Activated CD8-positive, alpha-beta memory T cell treated with anti-CD3 and anti-CD28 coated beads, Interleukin-2, amount 50 U/mL, for 24 hours (primary cell): ENCODE results near the gene ARPC5L.
"Not testable (repeated sequence)": the region's sequence is repeated elsewhere in the genome, so short reads cannot be mapped to it uniquely, and the experiment has no call there.

Experiments used
- DNase-seq: peaks from one replicate; pipeline ENCODE4 v3.0.0-alpha.2; 2020; ENCODE audit errors: extremely low read depth

ARPC5L gene

DNA sequence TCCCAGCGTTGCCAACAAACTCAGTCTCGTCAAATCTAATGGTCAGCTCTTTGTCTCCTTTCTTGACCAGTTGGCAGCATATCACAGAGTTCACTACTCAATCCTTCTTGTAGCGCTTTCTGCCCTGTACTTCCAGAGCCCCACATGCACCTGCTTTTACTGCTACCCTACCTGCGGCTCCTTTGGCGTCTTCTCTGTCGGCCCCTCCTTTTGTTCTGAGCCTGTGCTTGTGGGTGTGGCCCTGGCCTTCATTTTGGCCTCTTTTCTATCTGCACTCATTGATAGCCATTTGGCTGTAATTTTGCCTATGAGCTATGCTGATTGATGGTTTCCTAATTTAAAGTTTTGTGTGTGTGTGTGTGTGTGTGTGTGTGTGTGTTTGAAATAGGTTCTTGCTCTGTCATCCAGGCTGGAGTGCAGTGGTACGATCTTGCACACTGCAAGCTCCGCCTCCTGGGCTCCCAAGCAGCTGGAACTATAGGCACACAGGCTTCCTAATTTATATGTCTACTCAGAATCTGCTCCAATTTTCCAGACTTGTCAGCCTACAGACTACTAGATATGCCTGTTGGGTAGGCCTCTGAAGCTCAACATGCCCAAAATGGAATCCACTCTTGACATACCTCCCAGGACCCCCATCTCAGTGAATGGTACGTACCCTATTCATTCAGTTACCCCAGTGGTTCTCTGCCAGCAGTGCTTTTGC, 32.3 kb downstream of the ARPC5L start:
- no peak for DNase-seq

DNA sequence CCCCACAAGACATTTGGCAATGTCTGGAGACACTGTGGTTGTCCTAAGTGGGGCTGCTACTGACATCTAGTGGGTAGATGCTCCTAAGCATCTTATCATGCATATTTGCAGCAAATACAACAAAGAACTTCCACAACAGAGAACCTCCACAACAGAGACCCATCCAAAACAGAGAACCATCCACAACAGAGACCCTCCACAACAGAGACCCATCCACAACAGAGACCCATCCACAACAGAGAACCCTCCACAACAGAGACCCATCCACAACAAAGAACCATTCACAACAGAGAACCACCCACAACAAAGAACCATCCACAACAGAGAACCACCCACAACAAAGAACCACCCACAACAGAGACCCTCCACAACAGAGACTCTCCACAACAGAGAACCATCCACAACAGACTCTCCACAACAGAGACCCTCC, 32.8 kb downstream of the ARPC5L start:
- no peak for DNase-seq

DNA sequence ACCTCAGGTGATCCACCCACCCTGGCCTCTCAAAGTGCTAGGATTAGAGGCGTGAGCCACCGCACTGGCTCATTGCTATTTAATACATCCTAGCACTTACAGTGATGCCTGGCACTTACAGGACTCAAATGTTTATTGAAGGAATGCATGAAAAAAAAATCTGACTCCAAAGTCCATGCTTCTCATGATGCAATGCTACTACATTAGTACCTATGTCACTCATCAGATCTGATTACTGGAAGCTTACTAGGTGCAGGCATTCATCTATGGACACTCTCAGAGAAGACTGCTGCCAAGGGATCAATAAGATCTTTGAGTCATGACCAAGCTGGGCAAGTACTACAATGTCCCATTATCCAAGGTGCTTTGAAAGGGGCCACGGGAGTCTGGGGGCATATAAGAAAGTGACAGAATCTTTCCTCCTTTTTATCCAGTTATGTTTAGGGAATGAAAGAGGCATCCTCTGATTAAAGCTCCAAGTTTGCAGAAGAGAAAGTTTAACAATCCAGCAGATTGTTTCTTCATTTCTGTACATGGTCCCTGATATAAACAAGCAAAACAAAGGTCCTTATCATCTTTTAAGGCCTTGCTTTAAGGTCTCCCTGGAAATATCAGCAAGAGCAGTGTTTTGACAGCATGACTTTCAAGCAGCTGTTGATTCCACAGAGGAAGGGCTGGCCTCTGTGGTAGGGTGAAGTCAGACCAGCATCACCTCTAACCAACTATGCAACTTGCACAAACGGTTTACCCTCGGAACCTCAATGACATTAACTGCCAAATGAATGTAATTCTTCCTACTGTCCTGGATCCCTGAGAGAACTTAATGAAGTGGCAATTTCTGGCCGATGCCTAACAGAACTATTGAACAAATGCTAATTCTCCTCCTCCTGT, 35.9 kb downstream of the ARPC5L start:
- no peak for DNase-seq

DNA sequence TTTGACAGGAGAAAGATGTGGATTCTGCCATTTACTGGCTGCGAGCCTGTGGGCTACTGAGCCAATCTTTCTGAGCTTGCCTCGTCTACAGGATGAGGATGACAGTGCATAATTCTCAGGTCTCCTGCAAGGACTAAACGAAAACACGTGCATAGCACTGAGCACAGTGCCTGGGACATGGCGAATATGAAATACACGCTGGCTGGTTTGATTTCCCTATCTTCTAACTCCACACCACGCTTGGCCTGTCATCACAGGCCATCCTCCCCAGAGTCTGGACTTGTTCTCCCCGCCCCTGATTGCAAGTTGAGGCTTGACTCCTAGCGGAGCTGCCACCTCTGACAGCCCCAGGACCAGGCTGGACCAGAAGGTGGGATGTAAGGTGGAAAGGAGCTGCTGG, 37.9 kb downstream of the ARPC5L start:
- DNase-seq: no peak

DNA sequence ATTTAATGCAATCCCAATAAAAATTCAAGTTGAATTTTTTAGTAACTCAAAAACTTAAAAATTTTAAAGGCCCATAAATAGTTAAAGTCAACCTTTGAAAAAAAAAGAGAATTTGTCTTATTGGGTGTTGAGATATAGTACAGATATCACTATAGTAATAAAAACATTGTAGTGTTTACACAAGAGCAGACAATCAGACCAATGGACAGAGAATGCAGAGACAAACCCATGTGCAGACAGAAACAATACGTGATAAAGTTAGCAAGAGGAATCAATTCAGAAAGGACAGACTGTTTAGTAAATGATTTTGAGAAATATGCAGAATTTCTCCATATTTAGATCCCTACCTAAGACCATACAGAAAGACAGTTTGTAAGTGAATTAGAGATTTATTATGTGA, 45.0 kb downstream of the ARPC5L start:
- no peak for DNase-seq

DNA sequence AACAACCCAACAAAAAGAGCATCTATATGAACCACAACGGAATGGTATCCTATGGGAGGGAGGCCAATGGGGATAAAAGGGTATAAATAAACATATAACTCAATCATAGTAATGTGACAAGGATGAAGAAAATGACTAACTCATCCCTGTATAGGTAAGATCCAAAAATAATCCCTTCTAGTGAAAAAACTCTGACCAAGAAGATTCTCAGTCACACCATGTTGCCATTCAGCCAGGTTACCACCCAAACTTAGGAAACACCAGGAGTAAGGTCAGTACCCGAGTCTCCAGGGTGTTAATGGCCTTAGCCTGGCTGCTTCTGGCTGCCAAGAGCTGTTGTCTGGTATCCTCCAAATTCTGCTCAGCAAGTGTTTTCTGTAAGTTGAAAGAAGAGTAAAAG, 46.2 kb downstream of the ARPC5L start:
- no peak for DNase-seq

DNA sequence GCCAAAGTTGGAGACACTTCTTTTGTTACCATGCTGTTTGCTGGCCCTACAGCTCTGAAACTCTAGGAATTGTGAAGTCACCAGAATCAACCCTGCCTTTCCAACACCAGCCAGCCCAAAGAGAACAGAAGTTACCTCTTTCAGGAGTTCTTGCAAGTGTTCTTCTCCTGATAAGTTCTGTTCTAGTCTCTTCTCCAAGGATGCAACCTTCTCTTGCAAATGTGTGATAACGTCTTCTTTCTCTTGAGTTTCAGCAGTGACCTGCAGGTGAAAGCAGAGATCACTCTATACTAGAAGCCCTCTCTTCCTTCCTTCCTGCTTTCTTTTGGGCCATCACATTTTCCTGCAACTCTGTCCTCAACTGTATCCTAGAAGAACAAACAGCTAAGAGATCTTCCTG, 49.8 kb downstream of the ARPC5L start:
- DNase-seq: no peak

DNA sequence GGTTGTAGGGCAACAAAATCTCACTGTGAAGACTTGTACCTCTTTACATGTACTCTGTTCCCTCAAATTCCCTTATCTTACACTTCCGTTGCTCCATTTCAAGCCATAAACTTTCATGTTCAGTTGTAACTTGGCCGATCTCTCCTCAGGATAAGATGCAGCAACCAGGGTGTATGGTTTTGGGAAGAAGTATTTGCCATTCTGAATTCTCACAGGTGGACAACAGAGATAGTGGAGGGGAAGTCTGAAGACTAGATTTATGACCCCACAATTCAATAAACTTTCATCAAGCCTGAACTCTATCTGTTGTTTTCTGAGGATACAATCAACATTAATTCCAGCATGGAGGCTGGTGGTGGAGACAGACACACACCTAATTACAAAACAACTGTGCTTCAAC, 51.4 kb downstream of the ARPC5L start:
- DNase-seq: no peak

DNA sequence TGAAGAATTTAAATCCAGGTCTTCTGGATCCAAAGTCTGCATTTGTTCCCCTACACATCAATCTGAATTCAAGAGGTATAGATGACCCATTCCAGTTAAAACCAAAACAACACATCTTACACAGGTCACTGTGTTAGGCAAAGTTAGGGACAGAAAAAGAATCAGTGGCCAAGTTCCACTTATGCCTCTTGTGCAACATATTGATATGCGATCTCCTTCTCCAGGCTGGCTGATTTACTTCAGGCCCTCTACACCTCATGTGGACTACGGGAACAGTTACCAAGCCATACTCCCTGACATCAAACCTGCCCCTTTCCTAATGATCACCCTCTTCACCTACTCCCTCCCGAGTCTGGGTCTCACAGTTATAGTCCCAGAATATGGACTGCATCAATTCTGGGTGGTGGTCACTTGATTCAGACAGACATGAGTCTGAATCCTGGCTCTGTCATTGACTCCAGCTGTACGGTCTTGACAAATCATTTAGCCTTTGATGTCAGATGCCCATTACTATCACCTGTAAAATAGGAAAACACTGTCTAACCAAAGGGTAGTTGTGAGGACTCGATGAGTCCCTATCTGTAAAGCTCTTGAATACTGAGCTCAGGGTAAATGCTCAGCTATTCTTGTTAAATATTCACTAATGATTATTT, 52.9 kb downstream of the ARPC5L start:
- no peak for DNase-seq

DNA sequence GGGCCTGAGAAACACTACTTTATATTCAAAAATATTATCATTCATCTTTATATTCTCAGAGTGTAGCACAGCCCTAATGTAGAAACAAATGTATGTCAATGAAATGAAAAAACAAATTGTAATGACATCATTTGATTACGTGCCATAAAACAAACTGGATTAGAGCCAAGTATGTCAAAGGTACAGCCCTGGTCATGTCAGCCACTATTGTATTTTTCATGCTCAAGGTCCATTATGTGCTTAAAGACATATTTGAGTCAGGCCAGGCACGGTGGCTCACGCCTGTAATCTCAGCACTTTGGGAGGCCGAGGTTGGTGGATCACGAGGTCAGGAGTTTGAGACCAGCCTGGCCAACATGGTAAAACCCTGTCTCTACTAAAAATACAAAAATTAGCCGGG, 58.5 kb downstream of the ARPC5L start:
- not testable (repeated sequence) for DNase-seq
